ENCODE data around the gene LSAMP. TPM values are rescaled to one million over a fixed set of nuclear protein-coding genes. Genes with fewer than 3 reads are reported as not detected.

Gene LSAMP
- total RNA-seq, 1 experiment from 2014 or later: 0.90 TPM

DNA sequence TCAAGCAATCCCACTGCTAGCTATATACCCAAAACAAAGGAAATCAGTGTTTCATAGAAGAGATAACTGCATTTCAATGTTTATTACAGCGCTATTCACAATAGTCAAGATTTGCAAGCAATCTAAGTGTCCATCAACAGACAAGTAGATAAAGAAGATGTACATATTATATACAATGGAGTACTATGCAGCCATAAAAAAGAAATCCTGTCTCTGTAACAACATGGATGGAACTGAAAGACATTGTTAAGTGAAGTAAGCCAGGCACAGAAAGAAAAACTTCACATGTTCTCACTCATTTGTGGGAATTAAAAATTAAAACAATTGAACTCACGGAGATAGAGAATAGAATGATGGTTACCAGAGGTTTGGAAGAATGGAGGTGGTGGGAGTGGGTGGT is 89.2 kb downstream of the LSAMP start:
- no peak overlapping the region for H3K14ac ChIP-seq (ENCODE audit: insufficient read depth, low read length)
- no peak overlapping the region for H2BK20ac ChIP-seq (ENCODE audit: low read depth, low read length, poor library complexity, severe bottlenecking)
- no peak overlapping the region for H2AFZ ChIP-seq (ENCODE audit: low read length)
- H3K4me3 Mint-ChIP-seq: no peak overlapping the region
- no peak overlapping the region for H3K27ac ChIP-seq (ENCODE audit: insufficient read length, low read depth, low read length)
- no peak overlapping the region for H3T11ph ChIP-seq (ENCODE audit: low read length)
- no peaks in the 10 kb centered on the region for H3K27me3 ChIP-seq (ENCODE audit: insufficient read depth, low read length)
- peaks cover 2% of the 10 kb centered on the region; the same call in 1 of the 2 replicates for H3K27me3 Mint-ChIP-seq (ENCODE audit: low read depth)
- H3K9me3 ChIP-seq (ENCODE audit: control insufficient read depth, low read depth, low read length): no peaks in the 10 kb centered on the region
- no peaks in the 10 kb centered on the region; the same call in 1 of the 2 replicates for H3K4me1 ChIP-seq (ENCODE audit: insufficient read depth, low read length)
- no peak overlapping the region for H4K91ac ChIP-seq (ENCODE audit: insufficient read length, low read depth, low read length)
- H2BK15ac ChIP-seq (ENCODE audit: low read depth, low read length): no peak overlapping the region
- H4K20me1 ChIP-seq (ENCODE audit: control insufficient read depth, insufficient read depth, insufficient read length): no peaks in the 10 kb centered on the region
- no CpG with 5 or more reads among the region's 2 CpGs for WGBS (ENCODE audit: extremely low coverage, insufficient read length, low lambda C conversion rate)
- TF ChIP-seq CTCF (conservative IDR thresholded peaks at IDR 0.05): no peak
- no peak overlapping the region for H3K4ac ChIP-seq (ENCODE audit: low read depth, low read length)
- no peak overlapping the region for H3K18ac ChIP-seq (ENCODE audit: insufficient read length, low read depth, low read length)
- no peak overlapping the region for H2BK12ac ChIP-seq (ENCODE audit: insufficient read length, low read depth, low read length)
- H3K56ac ChIP-seq (ENCODE audit: insufficient read length, low read depth, low read length): no peak overlapping the region
- no peak overlapping the region for H3K9ac ChIP-seq (ENCODE audit: extremely low read depth, insufficient read length, low read length)
- H2BK120ac ChIP-seq (ENCODE audit: low read depth, low read length, poor library complexity, severe bottlenecking): no peak overlapping the region
- no peaks in the 10 kb centered on the region for H3K79me1 ChIP-seq (ENCODE audit: insufficient read depth, low read depth, low read length, poor library complexity, severe bottlenecking)
- H3K4me1 Mint-ChIP-seq: peaks cover 2 to 12% of the 10 kb centered on the region in 2 experiments
- no peak overlapping the region for H4K8ac ChIP-seq (replicated peaks; ENCODE audit: insufficient read length, low read depth, low read length)
- DNase-seq: no peak
- H3K79me2 ChIP-seq (ENCODE audit: insufficient read depth, low read length): no peaks in the 10 kb centered on the region
- no peak overlapping the region for H4K5ac ChIP-seq (ENCODE audit: insufficient read length, low read depth, low read length)
- H3K36me3 Mint-ChIP-seq (ENCODE audit: insufficient read depth in 1 of 3, low read depth in 3 of 3): peaks cover 0 to 6% (median 2%) of the 10 kb centered on the region in 3 experiments; a peak in 3 of 7 replicates
- H2AK5ac ChIP-seq (ENCODE audit: insufficient read length, low read length): no peak overlapping the region
- no peak overlapping the region for H3K27ac Mint-ChIP-seq
- H3K9me3 Mint-ChIP-seq: peaks cover 3 to 5% of the 10 kb centered on the region in 2 experiments; a peak in 4 of 5 replicates
- no peak overlapping the region for H2BK5ac ChIP-seq (ENCODE audit: insufficient read length, low read length)
- H3K23me2 ChIP-seq (ENCODE audit: insufficient read length, low read depth, low read length, poor library complexity, severe bottlenecking): no peaks in the 10 kb centered on the region
- H3K23ac ChIP-seq (ENCODE audit: insufficient read length, low read depth, low read length): no peak overlapping the region
- H3K4me2 ChIP-seq (ENCODE audit: insufficient read depth, insufficient read length, low read length): no peak overlapping the region
